ENCODE results near the gene TMEM200B. TPM values are rescaled to one million over a fixed set of nuclear protein-coding genes. Genes with fewer than 3 reads are reported as not detected.

Gene TMEM200B
- total and polyA plus RNA-seq, 2 of the 4 experiments (the other 2 are of a cell fraction): 4.8 to 6.2 TPM

DNA sequence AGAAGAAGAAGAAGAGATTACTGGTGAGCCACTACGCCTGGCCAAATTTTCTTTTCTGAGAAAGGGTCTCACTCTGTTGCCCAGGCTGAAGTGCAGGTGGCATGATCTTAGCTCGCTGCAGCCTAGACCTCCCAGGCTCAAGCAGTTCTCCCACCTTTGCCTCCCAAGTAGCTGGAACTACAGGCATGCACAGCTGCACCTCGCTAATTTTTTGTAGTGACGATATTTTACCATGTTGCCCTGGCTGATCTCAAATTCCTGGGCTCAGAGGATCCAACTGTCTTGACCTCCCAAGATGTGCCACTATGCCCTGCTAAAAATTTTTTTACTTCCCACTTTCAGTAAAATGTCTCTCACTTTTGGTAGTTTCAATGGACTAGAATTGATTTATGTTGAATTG is 24.4 kb downstream of the TMEM200B start:
- no peak overlapping the region for H3K27ac ChIP-seq (ENCODE audit: insufficient read depth, low read length)
- POLR2A ChIA-PET (ENCODE audit: unreplicated experiment): no interaction called here
- H3K18ac ChIP-seq (ENCODE audit: low read depth, low read length): no peak overlapping the region
- H3K36me3 ChIP-seq (ENCODE audit: control insufficient read depth, insufficient read depth, low read length): no peaks in the 10 kb centered on the region
- H3K56ac ChIP-seq (ENCODE audit: extremely low read depth, insufficient read depth, low read length): no peak overlapping the region
- no peaks in the 10 kb centered on the region for H3K79me1 ChIP-seq (ENCODE audit: low read depth in 1 of 2, low read length in 2 of 2)
- H3K23ac ChIP-seq (ENCODE audit: low read depth, low read length): no peak overlapping the region
- dilution Hi-C loops (cut with HindIII; ENCODE audit: low sequenced_read_pairs, unreplicated experiment): no loop called here
- no peak overlapping the region for H2AFZ ChIP-seq (replicated peaks; ENCODE audit: low read length, poor library complexity)
- no peaks in the 10 kb centered on the region for H3K27me3 ChIP-seq (ENCODE audit: control insufficient read depth, insufficient read depth, low read length)
- WGBS, 2 experiments (ENCODE audit: extremely low coverage in 2 of 2, insufficient read length in 1 of 2): no CpG with 5 or more reads among the region's 4 CpGs
- H2BK20ac ChIP-seq (ENCODE audit: low read depth, low read length): no peak overlapping the region
- no peaks in the 10 kb centered on the region for H3K4me1 ChIP-seq (ENCODE audit: control insufficient read depth, insufficient read depth, low read length)
- H3K4ac ChIP-seq (ENCODE audit: low read depth, low read length): no peak overlapping the region
- intact Hi-C loops (cut with micrococcal nuclease): no loop called here
- TF ChIP-seq SMC3 (IDR thresholded peaks at IDR 0.05; ENCODE audit: low read depth, low read length): no peak
- no peak for TF ChIP-seq RFX5 (IDR thresholded peaks at IDR 0.05; ENCODE audit: low read depth, low read length)
- no peak for TF ChIP-seq CHD1 (IDR thresholded peaks at IDR 0.05; ENCODE audit: low read depth, low read length)
- TF ChIP-seq, protein P1, sequence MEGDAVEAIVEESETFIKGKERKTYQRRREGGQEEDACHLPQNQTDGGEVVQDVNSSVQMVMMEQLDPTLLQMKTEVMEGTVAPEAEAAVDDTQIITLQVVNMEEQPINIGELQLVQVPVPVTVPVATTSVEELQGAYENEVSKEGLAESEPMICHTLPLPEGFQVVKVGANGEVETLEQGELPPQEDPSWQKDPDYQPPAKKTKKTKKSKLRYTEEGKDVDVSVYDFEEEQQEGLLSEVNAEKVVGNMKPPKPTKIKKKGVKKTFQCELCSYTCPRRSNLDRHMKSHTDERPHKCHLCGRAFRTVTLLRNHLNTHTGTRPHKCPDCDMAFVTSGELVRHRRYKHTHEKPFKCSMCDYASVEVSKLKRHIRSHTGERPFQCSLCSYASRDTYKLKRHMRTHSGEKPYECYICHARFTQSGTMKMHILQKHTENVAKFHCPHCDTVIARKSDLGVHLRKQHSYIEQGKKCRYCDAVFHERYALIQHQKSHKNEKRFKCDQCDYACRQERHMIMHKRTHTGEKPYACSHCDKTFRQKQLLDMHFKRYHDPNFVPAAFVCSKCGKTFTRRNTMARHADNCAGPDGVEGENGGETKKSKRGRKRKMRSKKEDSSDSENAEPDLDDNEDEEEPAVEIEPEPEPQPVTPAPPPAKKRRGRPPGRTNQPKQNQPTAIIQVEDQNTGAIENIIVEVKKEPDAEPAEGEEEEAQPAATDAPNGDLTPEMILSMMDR (conservative IDR thresholded peaks at IDR 0.05; ENCODE audit: low read depth, low read length): no peak
- TF ChIP-seq, protein P2, sequence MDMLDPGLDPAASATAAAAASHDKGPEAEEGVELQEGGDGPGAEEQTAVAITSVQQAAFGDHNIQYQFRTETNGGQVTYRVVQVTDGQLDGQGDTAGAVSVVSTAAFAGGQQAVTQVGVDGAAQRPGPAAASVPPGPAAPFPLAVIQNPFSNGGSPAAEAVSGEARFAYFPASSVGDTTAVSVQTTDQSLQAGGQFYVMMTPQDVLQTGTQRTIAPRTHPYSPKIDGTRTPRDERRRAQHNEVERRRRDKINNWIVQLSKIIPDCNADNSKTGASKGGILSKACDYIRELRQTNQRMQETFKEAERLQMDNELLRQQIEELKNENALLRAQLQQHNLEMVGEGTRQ (IDR thresholded peaks at IDR 0.05; ENCODE audit: low read depth, low read length): no peak
- no peak for TF ChIP-seq BHLHE40 (IDR thresholded peaks at IDR 0.05; ENCODE audit: low read depth, low read length)
- TF ChIP-seq NFE2L2 (IDR thresholded peaks at IDR 0.05; ENCODE audit: low read depth, low read length): no peak
- no peak overlapping the region for H2BK120ac ChIP-seq (ENCODE audit: low read depth, low read length)
- CTCF ChIA-PET: no interaction called here
- H4K5ac ChIP-seq (ENCODE audit: low read depth, low read length): no peak overlapping the region
- H4K20me1 ChIP-seq (ENCODE audit: insufficient read depth, low read length): no peaks in the 10 kb centered on the region
- no TSS peak for BruUV-seq (replicated peaks)
- ATAC-seq (ENCODE audit: low read depth) (no peak), DNase-seq (no peak)
- H4K91ac ChIP-seq (ENCODE audit: insufficient read depth, low read depth, low read length): no peak overlapping the region
- in situ Hi-C loops (cut with MboI; ENCODE audit: low sequenced_read_pairs): no loop called here
- H4K8ac ChIP-seq (ENCODE audit: low read depth in 2 of 2, low read length in 2 of 2): no peak overlapping the region
- H3K14ac ChIP-seq (replicated peaks; ENCODE audit: low read depth, low read length): no peak overlapping the region
- H2AK5ac ChIP-seq (ENCODE audit: low read depth, low read length): no peak overlapping the region
- H3K4me3 ChIP-seq (ENCODE audit: insufficient read depth, low read depth, low read length): no peak overlapping the region
- H2BK15ac ChIP-seq (ENCODE audit: low read depth, low read length): no peak overlapping the region
- H2BK5ac ChIP-seq (ENCODE audit: low read depth, low read length, poor library complexity, severe bottlenecking): no peak overlapping the region
- no peak overlapping the region for H3K9ac ChIP-seq (ENCODE audit: low read depth, low read length)
- H3K4me2 ChIP-seq (ENCODE audit: low read depth, low read length): no peak overlapping the region
- H3K9me1 ChIP-seq (ENCODE audit: insufficient read depth, low read length): no peaks in the 10 kb centered on the region
- no peaks in the 10 kb centered on the region for H3K9me3 ChIP-seq (ENCODE audit: control insufficient read depth, insufficient read depth, low read length)
- H2AK9ac ChIP-seq (replicated peaks; ENCODE audit: low read depth, low read length, poor library complexity): no peak overlapping the region

All from IMR-90 (cell line).